ENCODE data around the gene FOXP1. TPM values are rescaled to one million over a fixed set of nuclear protein-coding genes. Genes with fewer than 3 reads are reported as not detected.

Gene FOXP1
- total and polyA plus RNA-seq, 2 of the 13 experiments (the other 11 are each of a cell fraction or from before 2014, with no cell fraction given), result 40.4 to 59.0 TPM

GRCh38 chr3:71026634-71027578 lies 556.6 kb downstream of the FOXP1 start (continued):
- peak; percentile 68 for TF ChIP-seq SAP130 (CRISPR knock-in tag; IDR thresholded peaks at IDR 0.05; ENCODE audit: low read depth)
- TF ChIP-seq, protein P1, sequence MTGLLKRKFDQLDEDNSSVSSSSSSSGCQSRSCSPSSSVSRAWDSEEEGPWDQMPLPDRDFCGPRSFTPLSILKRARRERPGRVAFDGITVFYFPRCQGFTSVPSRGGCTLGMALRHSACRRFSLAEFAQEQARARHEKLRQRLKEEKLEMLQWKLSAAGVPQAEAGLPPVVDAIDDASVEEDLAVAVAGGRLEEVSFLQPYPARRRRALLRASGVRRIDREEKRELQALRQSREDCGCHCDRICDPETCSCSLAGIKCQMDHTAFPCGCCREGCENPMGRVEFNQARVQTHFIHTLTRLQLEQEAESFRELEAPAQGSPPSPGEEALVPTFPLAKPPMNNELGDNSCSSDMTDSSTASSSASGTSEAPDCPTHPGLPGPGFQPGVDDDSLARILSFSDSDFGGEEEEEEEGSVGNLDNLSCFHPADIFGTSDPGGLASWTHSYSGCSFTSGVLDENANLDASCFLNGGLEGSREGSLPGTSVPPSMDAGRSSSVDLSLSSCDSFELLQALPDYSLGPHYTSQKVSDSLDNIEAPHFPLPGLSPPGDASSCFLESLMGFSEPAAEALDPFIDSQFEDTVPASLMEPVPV (CRISPR knock-in tag; IDR thresholded peaks at IDR 0.05), result no peak
- peak; percentile 82 for TF ChIP-seq DNMT3B (CRISPR knock-in tag; conservative IDR thresholded peaks at IDR 0.05)
- no peak for TF ChIP-seq TFE3 (CRISPR knock-in tag; IDR thresholded peaks at IDR 0.05)
- TF ChIP-seq KDM5A (IDR thresholded peaks at IDR 0.05; ENCODE audit: borderline replicate concordance, low read length), result no peak
- TF ChIP-seq, protein P2, sequence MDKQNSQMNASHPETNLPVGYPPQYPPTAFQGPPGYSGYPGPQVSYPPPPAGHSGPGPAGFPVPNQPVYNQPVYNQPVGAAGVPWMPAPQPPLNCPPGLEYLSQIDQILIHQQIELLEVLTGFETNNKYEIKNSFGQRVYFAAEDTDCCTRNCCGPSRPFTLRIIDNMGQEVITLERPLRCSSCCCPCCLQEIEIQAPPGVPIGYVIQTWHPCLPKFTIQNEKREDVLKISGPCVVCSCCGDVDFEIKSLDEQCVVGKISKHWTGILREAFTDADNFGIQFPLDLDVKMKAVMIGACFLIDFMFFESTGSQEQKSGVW (CRISPR knock-in tag; IDR thresholded peaks at IDR 0.05; ENCODE audit: borderline replicate concordance), result no peak
- TF ChIP-seq ZNF333 (CRISPR knock-in tag; IDR thresholded peaks at IDR 0.05; ENCODE audit: borderline replicate concordance), result no peak
- TF ChIP-seq, protein P3, sequence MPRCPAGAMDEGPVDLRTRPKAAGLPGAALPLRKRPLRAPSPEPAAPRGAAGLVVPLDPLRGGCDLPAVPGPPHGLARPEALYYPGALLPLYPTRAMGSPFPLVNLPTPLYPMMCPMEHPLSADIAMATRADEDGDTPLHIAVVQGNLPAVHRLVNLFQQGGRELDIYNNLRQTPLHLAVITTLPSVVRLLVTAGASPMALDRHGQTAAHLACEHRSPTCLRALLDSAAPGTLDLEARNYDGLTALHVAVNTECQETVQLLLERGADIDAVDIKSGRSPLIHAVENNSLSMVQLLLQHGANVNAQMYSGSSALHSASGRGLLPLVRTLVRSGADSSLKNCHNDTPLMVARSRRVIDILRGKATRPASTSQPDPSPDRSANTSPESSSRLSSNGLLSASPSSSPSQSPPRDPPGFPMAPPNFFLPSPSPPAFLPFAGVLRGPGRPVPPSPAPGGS (CRISPR knock-in tag; IDR thresholded peaks at IDR 0.05), result no peak
- no peak for TF ChIP-seq GTF3A (CRISPR knock-in tag; conservative IDR thresholded peaks at IDR 0.05)
- TF ChIP-seq MED1 (CRISPR knock-in tag; IDR thresholded peaks at IDR 0.05), result peak; percentile 57
- TF ChIP-seq TBX3 (IDR thresholded peaks at IDR 0.05; ENCODE audit: borderline replicate concordance), result peak; percentile 94
- TF ChIP-seq ZNF256 (CRISPR knock-in tag; conservative IDR thresholded peaks at IDR 0.05), result no peak
- no peak for TF ChIP-seq ZSCAN5A (CRISPR knock-in tag; IDR thresholded peaks at IDR 0.05; ENCODE audit: borderline replicate concordance)
- TF ChIP-seq, protein P4, sequence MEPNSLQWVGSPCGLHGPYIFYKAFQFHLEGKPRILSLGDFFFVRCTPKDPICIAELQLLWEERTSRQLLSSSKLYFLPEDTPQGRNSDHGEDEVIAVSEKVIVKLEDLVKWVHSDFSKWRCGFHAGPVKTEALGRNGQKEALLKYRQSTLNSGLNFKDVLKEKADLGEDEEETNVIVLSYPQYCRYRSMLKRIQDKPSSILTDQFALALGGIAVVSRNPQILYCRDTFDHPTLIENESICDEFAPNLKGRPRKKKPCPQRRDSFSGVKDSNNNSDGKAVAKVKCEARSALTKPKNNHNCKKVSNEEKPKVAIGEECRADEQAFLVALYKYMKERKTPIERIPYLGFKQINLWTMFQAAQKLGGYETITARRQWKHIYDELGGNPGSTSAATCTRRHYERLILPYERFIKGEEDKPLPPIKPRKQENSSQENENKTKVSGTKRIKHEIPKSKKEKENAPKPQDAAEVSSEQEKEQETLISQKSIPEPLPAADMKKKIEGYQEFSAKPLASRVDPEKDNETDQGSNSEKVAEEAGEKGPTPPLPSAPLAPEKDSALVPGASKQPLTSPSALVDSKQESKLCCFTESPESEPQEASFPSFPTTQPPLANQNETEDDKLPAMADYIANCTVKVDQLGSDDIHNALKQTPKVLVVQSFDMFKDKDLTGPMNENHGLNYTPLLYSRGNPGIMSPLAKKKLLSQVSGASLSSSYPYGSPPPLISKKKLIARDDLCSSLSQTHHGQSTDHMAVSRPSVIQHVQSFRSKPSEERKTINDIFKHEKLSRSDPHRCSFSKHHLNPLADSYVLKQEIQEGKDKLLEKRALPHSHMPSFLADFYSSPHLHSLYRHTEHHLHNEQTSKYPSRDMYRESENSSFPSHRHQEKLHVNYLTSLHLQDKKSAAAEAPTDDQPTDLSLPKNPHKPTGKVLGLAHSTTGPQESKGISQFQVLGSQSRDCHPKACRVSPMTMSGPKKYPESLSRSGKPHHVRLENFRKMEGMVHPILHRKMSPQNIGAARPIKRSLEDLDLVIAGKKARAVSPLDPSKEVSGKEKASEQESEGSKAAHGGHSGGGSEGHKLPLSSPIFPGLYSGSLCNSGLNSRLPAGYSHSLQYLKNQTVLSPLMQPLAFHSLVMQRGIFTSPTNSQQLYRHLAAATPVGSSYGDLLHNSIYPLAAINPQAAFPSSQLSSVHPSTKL (CRISPR knock-in tag; IDR thresholded peaks at IDR 0.05), result peak; percentile 79
- TF ChIP-seq ZNF780A (CRISPR knock-in tag; IDR thresholded peaks at IDR 0.05), result no peak
- no peak for TF ChIP-seq SP2 (CRISPR knock-in tag; IDR thresholded peaks at IDR 0.05)
